Measurements from ENCODE around the gene CHST15.

The CHST15 gene

GRCh38 chr10:124130198-124130900, 37.0 kb upstream of the CHST15 start:
- Histone ChIP-seq H3K27me3 (ENCODE audit: control insufficient read depth, insufficient read depth, low read length) (no peaks in the 10 kb centered on the region), H3K4me1 (ENCODE audit: control insufficient read depth, insufficient read depth, low read length) (no peaks in the 10 kb centered on the region; the same call in 1 of the 2 replicates), H3K9me3 (ENCODE audit: control insufficient read depth, insufficient read depth, low read length) (no peaks in the 10 kb centered on the region), H3K27ac (ENCODE audit: low read length) (no peak overlapping the region), H3K4me3 (ENCODE audit: low read length) (no peak overlapping the region), H3K36me3 (ENCODE audit: control insufficient read depth, insufficient read depth, low read length) (no peaks in the 10 kb centered on the region)
- DNase-seq (ENCODE audit: low read depth, low spot score): no peak
- no CpG with 5 or more reads among the region's 7 CpGs for WGBS (ENCODE audit: insufficient coverage, insufficient read length)

GRCh38 chr10:124129471-124129870, 36.1 kb upstream of the CHST15 start:
- Histone ChIP-seq H3K36me3 (ENCODE audit: control insufficient read depth, insufficient read depth, low read length) (no peaks in the 10 kb centered on the region), H3K9me3 (ENCODE audit: control insufficient read depth, insufficient read depth, low read length) (no peaks in the 10 kb centered on the region), H3K4me3 (ENCODE audit: low read length) (no peak overlapping the region), H3K4me1 (ENCODE audit: control insufficient read depth, insufficient read depth, low read length) (no peaks in the 10 kb centered on the region; the same call in 1 of the 2 replicates), H3K27ac (ENCODE audit: low read length) (no peak overlapping the region), H3K27me3 (ENCODE audit: control insufficient read depth, insufficient read depth, low read length) (no peaks in the 10 kb centered on the region)
- WGBS (ENCODE audit: insufficient coverage, insufficient read length): no CpG with 5 or more reads among the region's 5 CpGs
- DNase-seq (ENCODE audit: low read depth, low spot score): no peak

GRCh38 chr10:124128811-124129145, 35.4 kb upstream of the CHST15 start:
- no peaks in the 10 kb centered on the region for H3K9me3 ChIP-seq (ENCODE audit: control insufficient read depth, insufficient read depth, low read length)
- H3K27me3 ChIP-seq (ENCODE audit: control insufficient read depth, insufficient read depth, low read length): no peaks in the 10 kb centered on the region
- no peak overlapping the region for H3K4me3 ChIP-seq (ENCODE audit: low read length)
- no peak overlapping the region for H3K27ac ChIP-seq (ENCODE audit: low read length)
- no CpG with 5 or more reads among the region's 5 CpGs for WGBS (ENCODE audit: insufficient coverage, insufficient read length)
- no peak for DNase-seq (ENCODE audit: low read depth, low spot score)
- H3K4me1 ChIP-seq (ENCODE audit: control insufficient read depth, insufficient read depth, low read length): no peaks in the 10 kb centered on the region; the same call in 1 of the 2 replicates
- no peaks in the 10 kb centered on the region for H3K36me3 ChIP-seq (ENCODE audit: control insufficient read depth, insufficient read depth, low read length)

- Histone ChIP-seq H3K27ac (ENCODE audit: low read length) (no peak overlapping the region), H3K4me3 (ENCODE audit: low read length) (no peak overlapping the region), H3K4me1 (ENCODE audit: control insufficient read depth, insufficient read depth, low read length) (no peaks in the 10 kb centered on the region; the same call in 1 of the 2 replicates), H3K9me3 (ENCODE audit: control insufficient read depth, insufficient read depth, low read length) (no peaks in the 10 kb centered on the region), H3K27me3 (ENCODE audit: control insufficient read depth, insufficient read depth, low read length) (no peaks in the 10 kb centered on the region), H3K36me3 (ENCODE audit: control insufficient read depth, insufficient read depth, low read length) (no peaks in the 10 kb centered on the region)
- no peak for DNase-seq (ENCODE audit: low read depth, low spot score)
- WGBS (ENCODE audit: insufficient coverage, insufficient read length): no CpG with 5 or more reads among the region's 14 CpGs
Measured at GRCh38 chr10:124127965-124128810, 34.8 kb upstream of the CHST15 start.

- Histone ChIP-seq H3K27ac (ENCODE audit: low read length) (no peak overlapping the region), H3K36me3 (ENCODE audit: control insufficient read depth, insufficient read depth, low read length) (no peaks in the 10 kb centered on the region), H3K4me1 (ENCODE audit: control insufficient read depth, insufficient read depth, low read length) (no peaks in the 10 kb centered on the region; the same call in 1 of the 2 replicates), H3K4me3 (ENCODE audit: low read length) (no peak overlapping the region), H3K9me3 (ENCODE audit: control insufficient read depth, insufficient read depth, low read length) (no peaks in the 10 kb centered on the region), H3K27me3 (ENCODE audit: control insufficient read depth, insufficient read depth, low read length) (no peaks in the 10 kb centered on the region)
- WGBS (ENCODE audit: insufficient coverage, insufficient read length): no CpG with 5 or more reads among the region's 9 CpGs
- DNase-seq (ENCODE audit: low read depth, low spot score): no peak
Measured at GRCh38 chr10:124127563-124127962, 34.2 kb upstream of the CHST15 start.

- Histone ChIP-seq H3K27ac (ENCODE audit: low read length) (no peak overlapping the region), H3K9me3 (ENCODE audit: control insufficient read depth, insufficient read depth, low read length) (no peaks in the 10 kb centered on the region), H3K27me3 (ENCODE audit: control insufficient read depth, insufficient read depth, low read length) (no peaks in the 10 kb centered on the region), H3K4me1 (ENCODE audit: control insufficient read depth, insufficient read depth, low read length) (no peaks in the 10 kb centered on the region; the same call in 1 of the 2 replicates), H3K36me3 (ENCODE audit: control insufficient read depth, insufficient read depth, low read length) (no peaks in the 10 kb centered on the region), H3K4me3 (ENCODE audit: low read length) (no peak overlapping the region)
- no peak for DNase-seq (ENCODE audit: low read depth, low spot score)
- no CpG with 5 or more reads among the region's 9 CpGs for WGBS (ENCODE audit: insufficient coverage, insufficient read length)
Measured at GRCh38 chr10:124126983-124127385, 33.6 kb upstream of the CHST15 start.

- no CpG with 5 or more reads among the region's 11 CpGs for WGBS (ENCODE audit: insufficient coverage, insufficient read length)
- no peak overlapping the region for H3K4me3 ChIP-seq (ENCODE audit: low read length)
- no peak for DNase-seq (ENCODE audit: low read depth, low spot score)
- H3K36me3 ChIP-seq (ENCODE audit: control insufficient read depth, insufficient read depth, low read length): no peaks in the 10 kb centered on the region
- no peaks in the 10 kb centered on the region for H3K27me3 ChIP-seq (ENCODE audit: control insufficient read depth, insufficient read depth, low read length)
- no peak overlapping the region for H3K27ac ChIP-seq (ENCODE audit: low read length)
- no peaks in the 10 kb centered on the region; the same call in 1 of the 2 replicates for H3K4me1 ChIP-seq (ENCODE audit: control insufficient read depth, insufficient read depth, low read length)
- no peaks in the 10 kb centered on the region for H3K9me3 ChIP-seq (ENCODE audit: control insufficient read depth, insufficient read depth, low read length)
Measured at GRCh38 chr10:124126145-124126982, 33.0 kb upstream of the CHST15 start.

GRCh38 chr10:124125305-124126116, 32.1 kb upstream of the CHST15 start:
- DNase-seq (ENCODE audit: low read depth, low spot score): peak; percentile 22
- Histone ChIP-seq H3K27ac (ENCODE audit: low read length) (no peak overlapping the region), H3K9me3 (ENCODE audit: control insufficient read depth, insufficient read depth, low read length) (no peaks in the 10 kb centered on the region), H3K27me3 (ENCODE audit: control insufficient read depth, insufficient read depth, low read length) (no peaks in the 10 kb centered on the region), H3K4me3 (ENCODE audit: low read length) (no peak overlapping the region), H3K36me3 (ENCODE audit: control insufficient read depth, insufficient read depth, low read length) (no peaks in the 10 kb centered on the region), H3K4me1 (ENCODE audit: control insufficient read depth, insufficient read depth, low read length) (no peaks in the 10 kb centered on the region; the same call in 1 of the 2 replicates)
- WGBS (ENCODE audit: insufficient coverage, insufficient read length): 100% methylated on average over 1 of the region's 10 CpGs

GRCh38 chr10:124124769-124125161, 31.4 kb upstream of the CHST15 start:
- no peaks in the 10 kb centered on the region; the same call in 1 of the 2 replicates for H3K4me1 ChIP-seq (ENCODE audit: control insufficient read depth, insufficient read depth, low read length)
- H3K9me3 ChIP-seq (ENCODE audit: control insufficient read depth, insufficient read depth, low read length): no peaks in the 10 kb centered on the region
- WGBS (ENCODE audit: insufficient coverage, insufficient read length): 100% methylated on average over 2 of the region's 2 CpGs
- no peak overlapping the region for H3K27ac ChIP-seq (ENCODE audit: low read length)
- no peaks in the 10 kb centered on the region for H3K27me3 ChIP-seq (ENCODE audit: control insufficient read depth, insufficient read depth, low read length)
- no peaks in the 10 kb centered on the region for H3K36me3 ChIP-seq (ENCODE audit: control insufficient read depth, insufficient read depth, low read length)
- no peak overlapping the region for H3K4me3 ChIP-seq (ENCODE audit: low read length)
- no peak for DNase-seq (ENCODE audit: low read depth, low spot score)

Data from iPS DF 6.9 (cell line).